Thyroid gland (tissue), 4 donors: ENCODE data around the gene SLC32A1.

Source experiments
- CTCF ChIP-seq, 6 experiments: fragments of 200-600 bp in 3 of 6; fragments of 450-650 bp in 3 of 6; sonication (generic) in 3 of 6; IDR thresholded peaks; one replicate each; pipeline ENCODE4 v1.5.1; 2016 to 2019; ENCODE audit warnings: antibody characterized with exemption in 6 of 6, mild to moderate bottlenecking in 2 of 6, inconsistent platforms in 1 of 6, moderate library complexity in 1 of 6
- POLR2A ChIP-seq, 2 donors: fragments of 450-650 bp; IDR thresholded peaks; one replicate each; pipeline ENCODE4 v1.6.1; 2017; ENCODE audit warnings: antibody characterized with exemption in 2 of 2, mild to moderate bottlenecking in 2 of 2, moderate library complexity in 1 of 2

- TF ChIP-seq CTCF (IDR thresholded peaks at IDR 0.05) (no peak), POLR2A (IDR thresholded peaks at IDR 0.05) (no peak)
These were observed 34.8 kb downstream of the SLC32A1 start for GRCh38 chr20:38759106-38759505.
